GM19324 (cell line): ENCODE measurements around the gene DPP6.
"Not testable (repeated sequence)": the region's sequence is repeated elsewhere in the genome, so short reads cannot be mapped to it uniquely, and the experiment has no call there.

Source experiments
- ATAC-seq: cut with Tn5 transposase; IDR thresholded peaks from one replicate; pipeline ENCODE4 v1.9.1; 2021; ENCODE audit warnings: mild to moderate bottlenecking, moderate library complexity; ENCODE audit not compliant: unreplicated experiment, low FRiP score

The DPP6 gene

DNA sequence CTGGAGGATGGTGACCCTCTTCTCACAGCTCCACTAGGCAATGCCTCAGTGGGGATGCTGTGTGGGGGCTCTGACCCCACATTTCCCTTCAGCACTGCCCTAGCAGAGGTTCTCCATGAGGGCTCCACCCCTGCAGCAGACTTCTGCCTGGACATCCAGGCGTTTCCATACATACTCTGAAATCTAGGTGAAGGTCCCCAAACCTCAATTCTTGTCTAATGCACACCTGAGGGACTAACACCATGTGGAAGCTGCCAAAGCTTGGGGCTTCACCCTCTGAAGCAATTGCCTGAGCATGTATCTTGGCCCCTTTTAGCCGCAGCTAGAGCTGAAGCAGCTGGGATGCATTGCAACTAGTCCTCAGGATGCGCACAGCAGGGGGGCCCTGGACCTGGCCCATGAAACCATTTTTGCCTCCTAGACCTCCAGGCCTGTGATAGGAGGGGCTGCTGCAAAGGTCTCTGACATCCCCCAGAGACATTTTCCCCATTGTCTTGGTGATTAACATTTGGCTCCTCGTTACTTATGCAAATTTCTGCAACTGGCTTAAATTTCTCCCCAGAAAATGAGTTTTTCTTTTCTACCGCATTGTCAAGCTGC, 882.3 kb downstream of the DPP6 start:
- ATAC-seq = not testable (repeated sequence)

DNA sequence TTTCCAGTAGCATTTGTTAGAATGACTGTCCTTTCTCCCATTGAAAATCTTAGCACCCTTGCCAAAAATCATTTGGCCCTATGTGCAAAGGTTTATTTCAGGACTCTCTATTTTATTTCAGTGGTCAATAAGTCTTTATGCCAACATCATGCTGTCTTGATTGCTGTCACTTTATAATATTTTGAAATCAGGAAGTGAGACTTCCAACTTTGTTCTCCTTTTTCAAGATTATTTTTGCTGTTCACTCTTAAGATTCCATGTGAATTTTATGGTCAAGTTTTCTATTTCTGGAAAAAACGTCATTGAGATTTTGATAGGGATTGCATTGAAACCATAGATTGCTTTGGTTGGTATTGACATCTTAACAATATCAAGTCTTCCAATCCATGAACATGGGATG, 885.6 kb downstream of the DPP6 start:
- no peak for ATAC-seq

DNA sequence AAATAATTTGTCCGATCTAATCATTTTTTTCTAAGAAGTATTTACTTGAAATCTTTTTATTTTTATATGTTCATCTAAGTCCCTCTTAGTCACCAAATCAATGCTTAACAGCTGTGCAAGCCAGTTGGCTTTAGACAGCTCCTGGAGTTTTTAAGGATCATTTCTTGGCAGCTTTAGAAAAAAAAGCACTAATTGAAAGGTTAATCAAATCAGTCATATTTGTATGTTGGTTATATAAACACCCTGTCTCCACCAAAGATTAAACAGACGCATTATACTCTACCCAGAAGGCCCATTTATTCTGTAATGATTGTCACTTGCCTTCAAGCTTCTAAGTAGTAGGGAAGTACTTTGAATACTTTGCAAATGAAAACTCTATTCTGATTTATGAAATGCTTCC, 890.5 kb downstream of the DPP6 start:
- ATAC-seq = no peak
